Measurements from ENCODE around the gene OR2Z1. TPM values are rescaled to one million over a fixed set of nuclear protein-coding genes. Genes with fewer than 3 reads are reported as not detected.
"Not testable (repeated sequence)": the region's sequence is repeated elsewhere in the genome, so short reads cannot be mapped to it uniquely, and the experiment has no call there.

The OR2Z1 gene
- total RNA-seq, 1 donor from 2014 or later = not detected

GRCh38 chr19:8703223-8703622, 18.2 kb upstream of the OR2Z1 start:
- no peak for TF ChIP-seq CTCF (IDR thresholded peaks at IDR 0.05; ENCODE audit: unreplicated experiment)
- Mint-ChIP-seq H3K36me3 (no peaks in the 10 kb centered on the region), H3K9me3 (peaks cover 11% of the 10 kb centered on the region), H3K4me1 (no peaks in the 10 kb centered on the region), H3K27ac (no peak overlapping the region), H3K4me3 (no peak overlapping the region), H3K27me3 (ENCODE audit: low read depth) (no peaks in the 10 kb centered on the region)
- DNase-seq (ENCODE audit: low spot score in 2 of 2, unreplicated experiment in 2 of 2) = no peak

GRCh38 chr19:8705304-8705703, 16.1 kb upstream of the OR2Z1 start:
- H3K27me3 Mint-ChIP-seq (ENCODE audit: low read depth) = not testable (repeated sequence)

DNA sequence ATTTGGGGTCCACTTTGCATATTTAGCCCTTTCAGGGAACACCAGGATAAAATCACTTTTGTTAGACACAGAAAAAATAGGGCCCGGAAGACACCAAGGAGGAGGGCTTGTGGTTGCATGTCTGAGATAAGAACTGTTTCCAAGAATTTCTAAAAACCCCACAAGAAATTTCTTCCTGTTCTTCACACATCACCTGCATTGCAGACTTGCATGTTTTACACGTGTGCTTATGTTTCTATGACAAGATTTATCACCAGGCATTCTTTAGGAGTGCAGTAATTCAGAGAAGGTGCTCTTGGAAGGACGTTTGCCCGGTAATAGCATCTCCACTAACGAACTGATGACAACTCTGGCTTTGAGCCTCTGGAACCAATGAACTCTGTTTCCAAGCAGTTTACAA, 15.7 kb upstream of the OR2Z1 start:
- DNase-seq (ENCODE audit: low spot score in 2 of 2, unreplicated experiment in 2 of 2) = no peak
- Mint-ChIP-seq H3K4me3 (no peak overlapping the region), H3K27me3 (ENCODE audit: low read depth) (no peaks in the 10 kb centered on the region), H3K36me3 (no peaks in the 10 kb centered on the region), H3K27ac (no peak overlapping the region), H3K4me1 (no peaks in the 10 kb centered on the region), H3K9me3 (peaks cover 15% of the 10 kb centered on the region)
- no peak for TF ChIP-seq CTCF (IDR thresholded peaks at IDR 0.05; ENCODE audit: unreplicated experiment)

More at GRCh38 chr19:8705304-8705703, 16.1 kb upstream of the OR2Z1 start:
- not testable (repeated sequence) for DNase-seq (ENCODE audit: low spot score in 2 of 2, unreplicated experiment in 2 of 2); H3K36me3 Mint-ChIP-seq; H3K4me3 Mint-ChIP-seq; H3K4me1 Mint-ChIP-seq; H3K27ac Mint-ChIP-seq
- H3K9me3 Mint-ChIP-seq = peaks cover 13% of the 10 kb centered on the region

DNA sequence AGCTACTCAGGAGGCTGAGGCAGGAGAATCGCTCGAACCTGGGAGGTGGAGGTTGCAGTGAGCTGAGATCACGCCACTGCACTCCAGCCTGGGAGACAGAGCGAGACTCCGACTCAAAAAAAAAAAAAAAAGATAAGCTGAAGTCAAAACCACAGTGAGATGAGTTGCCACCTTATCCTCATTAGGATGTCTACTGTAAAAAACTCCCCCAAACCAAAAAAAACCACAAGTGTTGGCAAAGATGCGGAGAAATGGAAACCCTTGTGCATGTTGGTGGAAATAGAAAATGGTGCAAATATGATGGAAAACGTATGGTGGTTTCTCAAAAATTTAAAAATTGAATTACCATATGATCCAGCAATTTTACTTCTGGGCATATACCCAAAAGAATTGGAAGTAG, 11.1 kb upstream of the OR2Z1 start:
- not testable (repeated sequence) for H3K36me3 Mint-ChIP-seq; H3K4me1 Mint-ChIP-seq; H3K27me3 Mint-ChIP-seq (ENCODE audit: low read depth); H3K27ac Mint-ChIP-seq; H3K4me3 Mint-ChIP-seq; DNase-seq (ENCODE audit: low spot score in 2 of 2, unreplicated experiment in 2 of 2)
- H3K9me3 Mint-ChIP-seq = peaks cover 47% of the 10 kb centered on the region

GRCh38 chr19:8722032-8722431, 598 bp downstream of the OR2Z1 start:
- H3K4me1 Mint-ChIP-seq = no peaks in the 10 kb centered on the region
- H3K9me3 Mint-ChIP-seq = peaks cover 64% of the 10 kb centered on the region
- H3K27ac Mint-ChIP-seq = no peak overlapping the region
- no peak overlapping the region for H3K4me3 Mint-ChIP-seq
- H3K36me3 Mint-ChIP-seq = peaks cover 3% of the 10 kb centered on the region
- TF ChIP-seq CTCF (IDR thresholded peaks at IDR 0.05; ENCODE audit: unreplicated experiment) = no peak
- no peak for DNase-seq (ENCODE audit: low spot score in 2 of 2, unreplicated experiment in 2 of 2)
- no peaks in the 10 kb centered on the region for H3K27me3 Mint-ChIP-seq (ENCODE audit: low read depth)

DNA sequence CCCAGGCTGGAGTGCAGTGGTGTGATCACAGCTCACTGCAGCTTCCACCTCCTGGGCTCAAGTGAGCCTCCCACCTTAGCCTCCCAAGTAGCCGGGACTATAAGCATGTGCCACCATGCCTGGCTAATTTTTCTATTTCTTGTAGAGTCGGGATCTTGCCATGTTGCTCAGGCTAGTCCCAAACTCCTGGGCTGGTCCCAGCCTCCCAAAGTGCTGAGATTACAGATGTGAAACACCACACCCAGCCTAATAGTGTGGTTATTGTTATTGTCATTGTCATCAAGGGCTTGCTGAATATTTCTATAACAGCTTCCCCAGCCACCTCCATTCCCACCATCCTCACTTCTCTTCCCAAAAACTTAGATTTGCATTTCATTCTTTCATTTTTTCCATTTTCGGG, 2.8 kb downstream of the OR2Z1 start:
- H3K9me3 Mint-ChIP-seq = peaks cover 73% of the 10 kb centered on the region

More for the DNA sequence above, 2.8 kb downstream of the OR2Z1 start:
- Mint-ChIP-seq H3K4me1 (no peaks in the 10 kb centered on the region), H3K27me3 (ENCODE audit: low read depth) (no peaks in the 10 kb centered on the region), H3K27ac (no peak overlapping the region), H3K4me3 (no peak overlapping the region), H3K36me3 (peaks cover 3% of the 10 kb centered on the region)
- TF ChIP-seq CTCF (IDR thresholded peaks at IDR 0.05; ENCODE audit: unreplicated experiment) = no peak
- no peak for DNase-seq (ENCODE audit: low spot score in 2 of 2, unreplicated experiment in 2 of 2)

Data from mesothelial cell of epicardium (in vitro differentiated cells).